ENCODE data around the gene MTMR3. TPM values are rescaled to one million over a fixed set of nuclear protein-coding genes. Genes with fewer than 3 reads are reported as not detected.

The MTMR3 gene
- total and polyA plus RNA-seq, 11 donors: 9.6 to 44.8 (median 34.6) TPM

DNA sequence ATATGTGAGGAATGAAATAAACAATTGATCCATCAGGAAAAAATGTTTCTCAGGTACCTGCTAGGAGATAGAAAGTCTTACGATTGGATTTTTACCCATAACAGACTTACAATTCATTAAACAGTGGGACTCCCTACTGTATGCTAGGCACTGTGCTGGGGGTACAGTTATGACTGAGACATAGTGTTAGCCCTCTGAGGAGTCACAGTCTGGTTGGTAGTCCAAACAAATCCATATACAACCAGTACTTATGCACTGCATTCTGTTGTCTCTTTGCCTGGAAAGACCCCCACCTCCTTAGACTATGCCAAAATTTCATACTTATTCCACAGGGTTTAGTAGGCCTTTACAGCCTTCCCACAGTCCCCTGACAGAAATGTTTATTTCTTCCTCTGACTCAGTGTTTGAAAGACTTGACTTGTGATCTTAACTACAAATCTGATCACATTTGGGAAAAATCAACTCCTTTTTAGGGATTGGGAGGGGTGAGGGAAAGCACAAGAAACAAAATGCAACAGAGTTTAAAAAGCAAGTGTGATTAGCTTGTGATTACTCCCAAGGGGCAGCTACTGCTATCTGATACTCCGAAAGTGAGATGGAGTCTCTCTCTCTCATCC is 127.9 kb downstream of the MTMR3 start:
- 48 to 74% (median 61%) methylated on average over 2 of the region's 2 CpGs for WGBS, 4 donors
- H3K4me3 ChIP-seq: no peak overlapping the region
- ATAC-seq (no peak), DNase-seq (no peak)
- H3K27ac ChIP-seq: no peak overlapping the region
- no peaks in the 10 kb centered on the region for H3K4me1 ChIP-seq
- H3K27me3 ChIP-seq: no peaks in the 10 kb centered on the region
- no peaks in the 10 kb centered on the region for H3K9me3 ChIP-seq
- intact Hi-C loops (cut with DNase I): no loop called here
- TF ChIP-seq, protein P1, sequence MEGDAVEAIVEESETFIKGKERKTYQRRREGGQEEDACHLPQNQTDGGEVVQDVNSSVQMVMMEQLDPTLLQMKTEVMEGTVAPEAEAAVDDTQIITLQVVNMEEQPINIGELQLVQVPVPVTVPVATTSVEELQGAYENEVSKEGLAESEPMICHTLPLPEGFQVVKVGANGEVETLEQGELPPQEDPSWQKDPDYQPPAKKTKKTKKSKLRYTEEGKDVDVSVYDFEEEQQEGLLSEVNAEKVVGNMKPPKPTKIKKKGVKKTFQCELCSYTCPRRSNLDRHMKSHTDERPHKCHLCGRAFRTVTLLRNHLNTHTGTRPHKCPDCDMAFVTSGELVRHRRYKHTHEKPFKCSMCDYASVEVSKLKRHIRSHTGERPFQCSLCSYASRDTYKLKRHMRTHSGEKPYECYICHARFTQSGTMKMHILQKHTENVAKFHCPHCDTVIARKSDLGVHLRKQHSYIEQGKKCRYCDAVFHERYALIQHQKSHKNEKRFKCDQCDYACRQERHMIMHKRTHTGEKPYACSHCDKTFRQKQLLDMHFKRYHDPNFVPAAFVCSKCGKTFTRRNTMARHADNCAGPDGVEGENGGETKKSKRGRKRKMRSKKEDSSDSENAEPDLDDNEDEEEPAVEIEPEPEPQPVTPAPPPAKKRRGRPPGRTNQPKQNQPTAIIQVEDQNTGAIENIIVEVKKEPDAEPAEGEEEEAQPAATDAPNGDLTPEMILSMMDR (IDR thresholded peaks at IDR 0.05): no peak
- TF ChIP-seq POLR2A (IDR thresholded peaks at IDR 0.05): no peak
- peaks cover 0 to 99% (median 93%) of the 10 kb centered on the region in 9 donors for H3K36me3 ChIP-seq

DNA sequence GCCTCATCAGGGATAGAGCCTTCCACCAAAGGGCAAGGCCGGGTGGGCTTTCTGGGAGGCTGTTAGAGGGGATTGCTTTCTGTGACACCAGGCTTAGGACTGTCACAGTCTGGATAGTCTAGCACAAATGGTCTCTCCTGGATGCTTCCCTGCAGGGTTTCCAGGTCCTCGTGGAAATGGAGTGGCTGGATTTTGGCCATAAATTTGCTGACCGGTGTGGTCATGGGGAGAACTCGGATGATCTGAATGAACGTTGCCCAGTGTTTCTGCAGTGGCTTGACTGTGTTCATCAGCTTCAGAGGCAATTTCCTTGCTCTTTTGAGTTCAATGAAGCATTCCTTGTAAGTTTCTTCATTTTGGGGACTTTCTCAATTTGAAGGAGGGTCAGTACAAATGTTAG is 130.2 kb downstream of the MTMR3 start:
- WGBS, 4 donors: 75 to 84% (median 79%) methylated on average over 5 of the region's 5 CpGs
- no peak for ATAC-seq

DNA sequence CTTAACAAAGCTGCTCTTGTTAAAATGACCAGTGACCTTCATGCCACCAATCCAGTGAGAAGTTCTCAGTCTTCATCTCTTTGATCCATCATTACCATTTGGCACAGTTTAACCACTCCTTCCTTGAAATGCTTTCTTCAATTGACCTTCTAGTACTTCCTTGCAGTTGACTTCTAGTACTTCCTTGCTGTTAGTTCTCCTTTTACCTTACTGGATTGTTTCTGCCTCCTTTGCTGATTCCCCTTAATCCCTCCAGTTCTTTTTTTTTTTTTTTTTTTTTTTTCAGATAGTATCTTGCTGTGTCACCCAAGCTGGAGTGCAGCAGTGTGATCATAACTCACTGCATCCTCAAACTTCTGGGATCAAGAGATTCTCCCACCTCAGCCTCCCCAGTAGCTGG is 131.3 kb downstream of the MTMR3 start:
- intact Hi-C loops (cut with DNase I): no loop called here
- Histone ChIP-seq H3K4me3 (no peak overlapping the region), H3K27ac (no peak overlapping the region), H3K9me3 (no peaks in the 10 kb centered on the region), H3K4me1 (no peaks in the 10 kb centered on the region), H3K36me3 (peaks cover 0 to 100% (median 96%) of the 10 kb centered on the region in 9 donors), H3K27me3 (no peaks in the 10 kb centered on the region)
- no peak for DNase-seq
- ATAC-seq: no peak
- TF ChIP-seq POLR2A (IDR thresholded peaks at IDR 0.05): no peak
- TF ChIP-seq, protein P1 (IDR thresholded peaks at IDR 0.05): no peak

More for the DNA sequence above, 130.2 kb downstream of the MTMR3 start:
- H3K9me3 ChIP-seq: no peaks in the 10 kb centered on the region
- TF ChIP-seq, protein P1 (IDR thresholded peaks at IDR 0.05): no peak
- TF ChIP-seq POLR2A (IDR thresholded peaks at IDR 0.05): no peak
- intact Hi-C loops (cut with DNase I): no loop called here
- H3K4me3 ChIP-seq: no peak overlapping the region
- H3K36me3 ChIP-seq: peaks cover 0 to 100% (median 96%) of the 10 kb centered on the region in 9 donors
- no peak for DNase-seq
- no peak overlapping the region for H3K27ac ChIP-seq
- no peaks in the 10 kb centered on the region for H3K4me1 ChIP-seq
- H3K27me3 ChIP-seq: no peaks in the 10 kb centered on the region

DNA sequence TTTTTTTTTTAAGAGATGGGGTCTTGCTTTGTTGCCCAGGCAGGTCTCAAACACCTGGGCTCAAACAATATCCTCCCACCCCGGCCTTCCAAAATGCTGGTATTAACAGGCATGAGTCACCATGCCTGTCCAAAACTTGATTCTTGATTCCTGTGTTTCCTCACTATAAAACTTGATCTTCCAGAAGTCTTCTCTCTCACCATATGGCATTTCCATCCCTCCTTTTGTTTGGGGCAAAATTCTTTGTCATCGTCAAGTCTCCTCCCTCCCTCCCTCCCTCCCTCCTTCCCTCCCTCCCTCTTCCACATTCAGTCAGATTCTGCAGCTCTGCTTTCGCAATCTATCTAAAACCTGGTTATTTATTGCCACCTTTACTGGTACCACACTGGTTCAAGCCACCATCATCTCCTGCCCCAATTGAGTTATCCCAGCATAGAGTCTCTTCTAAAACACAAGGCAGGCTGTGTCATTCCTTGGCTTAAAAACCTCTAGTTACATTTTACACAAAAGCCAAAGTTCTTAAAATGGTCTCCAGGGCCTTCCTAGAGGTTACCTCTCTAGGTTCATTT is 132.3 kb downstream of the MTMR3 start:
- no peaks in the 10 kb centered on the region for H3K9me3 ChIP-seq

More for the DNA sequence above, 132.3 kb downstream of the MTMR3 start:
- peaks cover 0 to 100% (median 96%) of the 10 kb centered on the region in 9 donors for H3K36me3 ChIP-seq
- no peak overlapping the region for H3K27ac ChIP-seq
- WGBS, 4 donors: 95 to 98% (median 96%) methylated on average over 3 of the region's 3 CpGs
- H3K4me1 ChIP-seq: no peaks in the 10 kb centered on the region
- ATAC-seq: no peak
- H3K27me3 ChIP-seq: no peaks in the 10 kb centered on the region
- intact Hi-C loops (cut with DNase I): no loop called here
- no peak for DNase-seq
- no peak overlapping the region for H3K4me3 ChIP-seq
- TF ChIP-seq, protein P1 (IDR thresholded peaks at IDR 0.05): no peak
- TF ChIP-seq POLR2A (IDR thresholded peaks at IDR 0.05): no peak
